AG04449 (cell line): ENCODE data around the gene HMGB1.
"Not testable (repeated sequence)": the region's sequence is repeated elsewhere in the genome, so short reads cannot be mapped to it uniquely, and the experiment has no call there.

Experiments
- CTCF ChIA-PET: fragments of 350-600 bp; formaldehyde crosslinking; extraction: SDS; loops from one replicate; lab custom pipeline; 2021; ENCODE audit warnings: antibody characterized with exemption; lab: Yijun Ruan, JAX
- POLR2A ChIA-PET: fragments of 400-600, 350-600 bp; formaldehyde crosslinking; extraction: SDS; loops from one replicate; lab custom pipeline; 2020; ENCODE audit warnings: antibody characterized with exemption, inconsistent platforms; lab: Yijun Ruan, JAX
- DNase-seq: peaks from one replicate; pipeline ENCODE4 v3.0.0-alpha.2; 2010; ENCODE audit warnings: low read depth, low spot score
- H3K4me3 ChIP-seq: 2 replicates; pipeline ENCODE4 v1.5.1; 2011; ENCODE audit warnings: low read depth, mild to moderate bottlenecking, control low read depth, low read length
- CTCF ChIP-seq: IDR thresholded peaks from one replicate; pipeline ENCODE4 v1.5.1; 2011; ENCODE audit warnings: mild to moderate bottlenecking, moderate library complexity, low read length, control low read depth, inconsistent platforms; ENCODE audit not compliant: insufficient read depth; ENCODE audit errors: missing control alignments

Gene HMGB1

GRCh38 chr13:30453727-30454126, 12.0 kb downstream of the HMGB1 start:
- H3K4me3 ChIP-seq = no peak overlapping the region
- ChIA-PET CTCF (interaction anchor here (1.1 to 1.3 kb wide), 2 partner anchors 17 to 352 kb away, joined by 3 to 4 read pairs; no protein-coding TSS in a partner anchor), POLR2A (no interaction called here)
- TF ChIP-seq CTCF = no peak
- no peak for DNase-seq

- H3K4me3 ChIP-seq, POLR2A ChIA-PET, DNase-seq: not testable (repeated sequence)
- CTCF ChIA-PET = interaction anchor here (0.6 to 1.9 kb wide), 2 partner anchors 134 to 319 kb away, joined by 3 to 11 read pairs; no protein-coding TSS in a partner anchor
These were observed 14.3 kb downstream of the HMGB1 start for GRCh38 chr13:30451476-30451875.

GRCh38 chr13:30450066-30450465, 15.7 kb downstream of the HMGB1 start:
- no peak overlapping the region for H3K4me3 ChIP-seq
- no peak for TF ChIP-seq CTCF
- ChIA-PET POLR2A (no interaction called here), CTCF (interaction anchor here (1.1 to 1.5 kb wide), 2 partner anchors 13 to 285 kb away, joined by 3 to 5 read pairs; no protein-coding TSS in a partner anchor)
- DNase-seq = no peak

GRCh38 chr13:30448441-30448840, 17.3 kb downstream of the HMGB1 start:
- POLR2A ChIA-PET = no interaction called here
- no peak for DNase-seq
- TF ChIP-seq CTCF = no peak
- CTCF ChIA-PET = interaction anchor here (1.0 to 1.5 kb wide), 2 partner anchors 11 to 13 kb away, joined by 3 to 5 read pairs; no protein-coding TSS in a partner anchor
- no peak overlapping the region for H3K4me3 ChIP-seq

- no peak for TF ChIP-seq CTCF
- H3K4me3 ChIP-seq = peak overlapping the region; percentile 25
- POLR2A ChIA-PET = interaction anchor here (0.5 kb wide), 1 partner anchor 44 kb away, joined by 3 read pairs; no protein-coding TSS in a partner anchor
- DNase-seq = no peak
- CTCF ChIA-PET = interaction anchor here (0.9 to 1.3 kb wide), 4 partner anchors 9 to 313 kb away, joined by 3 to 5 read pairs (median 3); no protein-coding TSS in a partner anchor
These were observed 19.6 kb downstream of the HMGB1 start for GRCh38 chr13:30446126-30446500.

- TF ChIP-seq CTCF = no peak
- H3K4me3 ChIP-seq = no peak overlapping the region
- DNase-seq = no peak
- CTCF ChIA-PET = interaction anchor here (0.6 kb wide), 1 partner anchor 314 kb away, joined by 3 read pairs; no protein-coding TSS in a partner anchor
- POLR2A ChIA-PET = no interaction called here
These were observed 21.8 kb downstream of the HMGB1 start for GRCh38 chr13:30443957-30444404.

- H3K4me3 ChIP-seq, DNase-seq, POLR2A ChIA-PET, CTCF ChIA-PET: not testable (repeated sequence)
These were observed 22.2 kb downstream of the HMGB1 start for GRCh38 chr13:30443491-30443890.
